ENCODE data around the gene GPRC5C. TPM values are rescaled to one million over a fixed set of nuclear protein-coding genes. Genes with fewer than 3 reads are reported as not detected.

The GPRC5C gene
- total RNA-seq, 1 donor from 2014 or later: 70.4 TPM

DNA sequence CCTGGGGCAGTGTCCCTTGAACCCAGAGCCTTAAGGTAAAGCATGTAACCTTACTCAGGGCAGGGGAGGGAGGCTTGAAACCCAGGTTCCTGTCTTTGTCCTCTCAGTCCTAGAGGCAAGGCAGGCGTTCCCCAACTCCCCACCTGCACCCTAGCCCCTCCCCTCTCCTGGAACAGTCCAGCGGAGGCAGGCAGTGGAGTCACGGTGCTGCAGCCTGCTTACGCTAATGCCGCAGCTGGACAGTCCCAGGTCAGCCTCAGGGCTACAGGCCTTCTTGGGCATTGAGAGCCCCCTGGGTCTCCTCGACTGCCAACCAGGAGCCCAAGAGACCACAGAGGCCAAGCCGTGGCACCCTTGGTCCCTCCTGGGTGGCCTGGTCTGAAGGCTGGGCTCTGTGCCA lies 27.7 kb downstream of the GPRC5C start:
- Mint-ChIP-seq H3K27me3 (ENCODE audit: low read depth, unreplicated experiment) (peaks cover 42% of the 10 kb centered on the region), H3K4me3 (ENCODE audit: unreplicated experiment) (no peak overlapping the region), H3K4me1 (ENCODE audit: low read depth, unreplicated experiment) (no peaks in the 10 kb centered on the region), H3K9me3 (ENCODE audit: unreplicated experiment) (no peaks in the 10 kb centered on the region), H3K36me3 (ENCODE audit: low read depth, unreplicated experiment) (no peaks in the 10 kb centered on the region), H3K27ac (ENCODE audit: unreplicated experiment) (no peak overlapping the region)
- no peaks in the 10 kb centered on the region for H3K36me3 ChIP-seq (ENCODE audit: insufficient read depth, low read length)
- H3K4me2 ChIP-seq (ENCODE audit: low read length): no peak overlapping the region
- H3K9ac ChIP-seq (ENCODE audit: low read length): no peak overlapping the region
- DNase-seq (ENCODE audit: low read depth) (no peak), FAIRE-seq (no peak)
- peaks cover 3% of the 10 kb centered on the region for H3K27me3 ChIP-seq (ENCODE audit: insufficient read depth, low read length)
- TF ChIP-seq, protein P1, sequence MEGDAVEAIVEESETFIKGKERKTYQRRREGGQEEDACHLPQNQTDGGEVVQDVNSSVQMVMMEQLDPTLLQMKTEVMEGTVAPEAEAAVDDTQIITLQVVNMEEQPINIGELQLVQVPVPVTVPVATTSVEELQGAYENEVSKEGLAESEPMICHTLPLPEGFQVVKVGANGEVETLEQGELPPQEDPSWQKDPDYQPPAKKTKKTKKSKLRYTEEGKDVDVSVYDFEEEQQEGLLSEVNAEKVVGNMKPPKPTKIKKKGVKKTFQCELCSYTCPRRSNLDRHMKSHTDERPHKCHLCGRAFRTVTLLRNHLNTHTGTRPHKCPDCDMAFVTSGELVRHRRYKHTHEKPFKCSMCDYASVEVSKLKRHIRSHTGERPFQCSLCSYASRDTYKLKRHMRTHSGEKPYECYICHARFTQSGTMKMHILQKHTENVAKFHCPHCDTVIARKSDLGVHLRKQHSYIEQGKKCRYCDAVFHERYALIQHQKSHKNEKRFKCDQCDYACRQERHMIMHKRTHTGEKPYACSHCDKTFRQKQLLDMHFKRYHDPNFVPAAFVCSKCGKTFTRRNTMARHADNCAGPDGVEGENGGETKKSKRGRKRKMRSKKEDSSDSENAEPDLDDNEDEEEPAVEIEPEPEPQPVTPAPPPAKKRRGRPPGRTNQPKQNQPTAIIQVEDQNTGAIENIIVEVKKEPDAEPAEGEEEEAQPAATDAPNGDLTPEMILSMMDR (IDR thresholded peaks at IDR 0.05; ENCODE audit: insufficient read depth, low read depth, low read length): no peak
- TF ChIP-seq EZH2 (IDR thresholded peaks at IDR 0.05; ENCODE audit: insufficient read depth, low read length): no peak
- H3K4me1 ChIP-seq (ENCODE audit: insufficient read depth, low read length): no peaks in the 10 kb centered on the region
- H3K27ac ChIP-seq (ENCODE audit: low read depth, low read length): no peak overlapping the region
- H2AFZ ChIP-seq (ENCODE audit: low read depth, low read length): no peak overlapping the region
- no peaks in the 10 kb centered on the region for H3K9me3 ChIP-seq (ENCODE audit: insufficient read depth, low read depth, low read length)
- no peaks in the 10 kb centered on the region for H3K79me2 ChIP-seq (ENCODE audit: insufficient read depth, low read length)
- no peaks in the 10 kb centered on the region for H4K20me1 ChIP-seq (ENCODE audit: insufficient read depth, low read length)
- H3K4me3 ChIP-seq (ENCODE audit: insufficient read depth, low read depth, low read length): no peak overlapping the region

DNA sequence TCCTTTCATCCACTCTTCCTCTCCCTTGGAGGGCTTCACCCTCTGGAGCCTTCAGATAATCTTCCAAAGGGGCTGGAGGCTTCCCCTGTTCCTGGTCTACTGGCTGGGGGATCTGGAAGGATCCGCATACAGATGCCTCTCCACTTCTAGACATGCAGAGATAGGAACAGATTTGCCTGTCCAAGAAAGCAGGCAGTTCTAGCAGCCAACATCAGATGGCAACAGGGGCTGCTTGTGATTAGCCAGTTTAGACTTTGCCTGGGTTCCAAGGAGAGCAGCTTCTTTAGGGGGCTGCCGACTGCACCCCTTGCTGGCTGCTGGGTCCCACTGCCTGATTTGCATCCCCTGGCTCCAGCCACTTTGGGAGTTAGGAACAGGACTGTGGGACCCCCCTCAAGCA lies 28.4 kb downstream of the GPRC5C start:
- no peaks in the 10 kb centered on the region for H3K9me3 Mint-ChIP-seq (ENCODE audit: unreplicated experiment)
- no peak for FAIRE-seq
- Histone ChIP-seq H3K9ac (ENCODE audit: low read length) (no peak overlapping the region), H4K20me1 (ENCODE audit: insufficient read depth, low read length) (no peaks in the 10 kb centered on the region), H3K4me2 (ENCODE audit: low read length) (no peak overlapping the region), H3K36me3 (ENCODE audit: insufficient read depth, low read length) (no peaks in the 10 kb centered on the region), H3K79me2 (ENCODE audit: insufficient read depth, low read length) (no peaks in the 10 kb centered on the region), H3K27ac (ENCODE audit: low read depth, low read length) (no peak overlapping the region), H3K27me3 (ENCODE audit: insufficient read depth, low read length) (peaks cover 3% of the 10 kb centered on the region), H3K4me3 (ENCODE audit: insufficient read depth, low read depth, low read length) (no peak overlapping the region), H2AFZ (ENCODE audit: low read depth, low read length) (no peak overlapping the region), H3K4me1 (ENCODE audit: insufficient read depth, low read length) (no peaks in the 10 kb centered on the region), H3K9me3 (ENCODE audit: insufficient read depth, low read depth, low read length) (no peaks in the 10 kb centered on the region)
- TF ChIP-seq, protein P1 (IDR thresholded peaks at IDR 0.05; ENCODE audit: insufficient read depth, low read depth, low read length): no peak
- TF ChIP-seq EZH2 (IDR thresholded peaks at IDR 0.05; ENCODE audit: insufficient read depth, low read length): no peak
- H3K36me3 Mint-ChIP-seq (ENCODE audit: low read depth, unreplicated experiment): no peaks in the 10 kb centered on the region
- no peaks in the 10 kb centered on the region for H3K4me1 Mint-ChIP-seq (ENCODE audit: low read depth, unreplicated experiment)
- no peak overlapping the region for H3K4me3 Mint-ChIP-seq (ENCODE audit: unreplicated experiment)
- H3K27ac Mint-ChIP-seq (ENCODE audit: unreplicated experiment): peak overlapping the region; percentile 38
- no peak for DNase-seq (ENCODE audit: low read depth)
- peaks cover 42% of the 10 kb centered on the region for H3K27me3 Mint-ChIP-seq (ENCODE audit: low read depth, unreplicated experiment)

DNA sequence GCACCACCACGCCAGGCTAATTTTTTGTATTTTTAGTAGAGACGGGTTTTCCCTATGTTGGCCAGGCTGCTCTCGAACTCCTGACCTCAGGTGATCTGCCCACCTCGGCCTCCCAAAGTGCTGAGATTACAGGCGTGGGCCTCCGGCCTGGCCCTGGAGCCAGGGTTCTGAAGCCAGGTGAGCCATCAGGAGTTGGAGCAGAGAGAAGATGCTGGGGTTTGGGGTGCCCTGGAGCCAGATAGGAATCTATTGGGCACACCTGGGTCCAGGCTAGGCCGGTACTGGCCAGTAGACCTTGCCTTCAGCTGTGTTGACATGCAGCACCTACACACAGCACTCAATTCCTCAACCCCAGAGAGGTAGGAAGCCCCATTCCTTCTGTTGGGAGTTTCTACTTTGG lies 29.1 kb downstream of the GPRC5C start:
- no peak overlapping the region for H3K4me2 ChIP-seq (ENCODE audit: low read length)
- H3K79me2 ChIP-seq (ENCODE audit: insufficient read depth, low read length): no peaks in the 10 kb centered on the region
- H3K27me3 Mint-ChIP-seq (ENCODE audit: low read depth, unreplicated experiment): peaks cover 38% of the 10 kb centered on the region
- no peaks in the 10 kb centered on the region for H3K9me3 Mint-ChIP-seq (ENCODE audit: unreplicated experiment)
- DNase-seq (ENCODE audit: low read depth): no peak
- TF ChIP-seq, protein P1 (IDR thresholded peaks at IDR 0.05; ENCODE audit: insufficient read depth, low read depth, low read length): no peak
- no peak for TF ChIP-seq EZH2 (IDR thresholded peaks at IDR 0.05; ENCODE audit: insufficient read depth, low read length)
- H4K20me1 ChIP-seq (ENCODE audit: insufficient read depth, low read length): no peaks in the 10 kb centered on the region
- H3K4me3 Mint-ChIP-seq (ENCODE audit: unreplicated experiment): no peak overlapping the region
- no peaks in the 10 kb centered on the region for H3K4me1 Mint-ChIP-seq (ENCODE audit: low read depth, unreplicated experiment)
- H3K27ac ChIP-seq (ENCODE audit: low read depth, low read length): no peak overlapping the region
- no peak overlapping the region for H3K27ac Mint-ChIP-seq (ENCODE audit: unreplicated experiment)
- H3K4me1 ChIP-seq (ENCODE audit: insufficient read depth, low read length): no peaks in the 10 kb centered on the region
- no peak overlapping the region for H2AFZ ChIP-seq (ENCODE audit: low read depth, low read length)
- no peaks in the 10 kb centered on the region for H3K9me3 ChIP-seq (ENCODE audit: insufficient read depth, low read depth, low read length)
- no peak overlapping the region for H3K4me3 ChIP-seq (ENCODE audit: insufficient read depth, low read depth, low read length)
- no peak for FAIRE-seq
- no peak overlapping the region for H3K9ac ChIP-seq (ENCODE audit: low read length)
- peaks cover 3% of the 10 kb centered on the region for H3K27me3 ChIP-seq (ENCODE audit: insufficient read depth, low read length)
- H3K36me3 ChIP-seq (ENCODE audit: insufficient read depth, low read length): no peaks in the 10 kb centered on the region
- no peaks in the 10 kb centered on the region for H3K36me3 Mint-ChIP-seq (ENCODE audit: low read depth, unreplicated experiment)
